A549 treated with Hydrocortisone at 1 μM for 4 hours (cell line): ENCODE measurements around the gene URM1. TPM values are rescaled to one million over a fixed set of nuclear protein-coding genes. Genes with fewer than 3 reads are reported as not detected.

Experiments
- total RNA-seq: library from RNA; stranded (reverse); fragments of 200-300 nt; extraction: Qiagen RNA extraction; gene quantifications from 5 replicates; pipeline ENCODE4 v1.2.3, GENCODE V29; 2022

URM1 gene
- 72.5 to 89.1 TPM (median 82.5 TPM) in 5 replicates for total RNA-seq

GRCh38 chr9:128370752-128371629 is at the start of gene URM1:
URM1 (plus strand) TSS chr9:128371374; CDS start chr9:128371381, 7 bp downstream.

GRCh38 chr9:128322404-128323211 is 48.6 kb upstream of the URM1 start, which contains the start of the genes COQ4 and TRUB2:
COQ4 (plus strand) TSS chr9:128322839; CDS start chr9:128322859, 20 bp downstream.
TRUB2 (minus strand) TSS chr9:128322447; CDS start chr9:128322408, 39 bp downstream.

GRCh38 chr9:128339761-128340690 is 31.1 kb upstream of the URM1 start, which contains the start of gene SLC27A4:
SLC27A4 (plus strand) TSS chr9:128340527; CDS start chr9:128343133, 2,606 bp downstream.

GRCh38 chr9:128420651-128421481 is 49.7 kb downstream of the URM1 start, which contains the start of gene CERCAM:
CERCAM (plus strand) TSS chr9:128420857; CDS start chr9:128420878, 21 bp downstream.

Other genes with a start within 250 kb of the URM1 start
- 70.5 to 93.8 TPM (median 86.8 TPM) in 5 replicates for gene PTGES2, start 243.6 kb upstream of the URM1 start, total RNA-seq
- gene LCN2, start 221.9 kb upstream of the URM1 start, total RNA-seq, result 2.8 to 5.4 TPM (median 3.3 TPM) in 5 replicates
- gene BBLN, start 211.1 kb upstream of the URM1 start, total RNA-seq, result 34.6 to 71.9 TPM (median 63.7 TPM) in 5 replicates
- gene CIZ1, start 179.8 kb upstream of the URM1 start, total RNA-seq, result 78.3 to 92.7 TPM (median 80.6 TPM) in 5 replicates
- 79.3 to 92.9 TPM (median 87.9 TPM) in 5 replicates for gene DNM1, start 168.0 kb upstream of the URM1 start, total RNA-seq
- 39.1 to 52.6 TPM (median 45.9 TPM) in 5 replicates for gene GOLGA2, start 95.4 kb upstream of the URM1 start, total RNA-seq
- gene SWI5, start 95.1 kb upstream of the URM1 start, total RNA-seq, result 38.8 to 46.0 TPM (median 43.7 TPM) in 5 replicates
- 39.4 to 51.8 TPM (median 47.4 TPM) in 5 replicates for gene TRUB2, start 48.9 kb upstream of the URM1 start, total RNA-seq
- gene COQ4, start 48.5 kb upstream of the URM1 start, total RNA-seq, result 46.0 to 60.9 TPM (median 56.5 TPM) in 5 replicates
- gene SLC27A4, start 30.8 kb upstream of the URM1 start, total RNA-seq, result 43.0 to 51.7 TPM (median 44.7 TPM) in 5 replicates
- 32.2 to 40.3 TPM (median 37.9 TPM) in 5 replicates for gene CERCAM, start 49.5 kb downstream of the URM1 start, total RNA-seq
- 23.7 to 29.1 TPM (median 25.2 TPM) in 5 replicates for gene ODF2, start 84.6 kb downstream of the URM1 start, total RNA-seq
- 28.3 to 33.3 TPM (median 28.8 TPM) in 5 replicates for gene GLE1, start 133.3 kb downstream of the URM1 start, total RNA-seq
- gene SPTAN1, start 181.2 kb downstream of the URM1 start, total RNA-seq, result 143 to 155 TPM (median 151 TPM) in 5 replicates